ENCODE measurements around the gene TIMM10B. TPM values are rescaled to one million over a fixed set of nuclear protein-coding genes. Genes with fewer than 3 reads are reported as not detected.

The TIMM10B gene
- total and polyA plus RNA-seq, 2 of the 13 experiments (the other 11 are each of a cell fraction or from before 2014, with no cell fraction given) = 34.9 to 39.5 TPM

DNA sequence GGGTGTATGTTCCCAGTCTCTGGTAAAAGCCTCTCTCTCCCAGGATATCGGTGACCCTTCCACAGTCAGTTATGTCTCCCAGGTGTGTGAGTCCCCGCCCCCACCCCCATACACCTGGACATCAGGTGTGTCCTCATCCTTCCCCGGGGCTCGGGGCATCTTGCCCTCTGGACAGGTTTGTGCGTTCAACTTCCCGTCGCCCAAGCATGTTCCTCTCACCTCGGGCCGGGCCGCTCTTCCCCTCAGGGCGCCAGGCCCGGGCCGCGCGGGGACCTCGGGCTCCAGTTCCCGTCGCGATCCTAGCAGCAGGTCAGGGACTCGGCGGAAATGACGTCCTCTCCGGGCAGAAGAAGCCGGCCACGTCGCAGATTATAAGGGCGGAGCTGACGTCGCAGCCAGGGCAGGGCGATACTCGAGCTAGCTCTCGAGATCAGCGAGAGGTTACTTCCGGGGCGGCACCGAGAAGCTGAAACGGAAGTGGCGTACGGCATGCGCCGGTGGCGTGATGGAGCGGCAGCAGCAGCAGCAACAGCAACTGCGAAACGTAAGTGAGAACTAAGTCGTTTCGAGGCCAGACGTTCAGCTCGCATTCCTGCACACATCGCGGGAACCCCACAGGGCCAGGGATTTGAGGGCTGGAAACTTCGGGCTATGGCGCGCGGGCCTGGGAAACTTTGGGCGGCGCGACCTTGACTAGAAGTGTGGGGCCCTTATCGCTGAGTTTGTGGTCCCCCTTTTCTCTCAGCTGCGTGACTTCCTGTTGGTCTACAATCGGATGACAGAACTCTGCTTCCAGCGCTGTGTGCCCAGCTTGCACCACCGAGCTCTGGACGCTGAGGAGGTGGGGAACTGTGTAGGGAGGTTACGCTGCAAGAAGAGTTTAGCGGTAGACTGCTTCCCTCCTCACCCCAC is at the start of gene TIMM10B, which contains the start of gene ARFIP2 (continued):
- TF ChIP-seq E2F2 (CRISPR knock-in tag; IDR thresholded peaks at IDR 0.05; ENCODE audit: borderline replicate concordance) (no peak), CCDC6 (CRISPR knock-in tag; IDR thresholded peaks at IDR 0.05) (no peak), ZBTB34 (CRISPR knock-in tag; IDR thresholded peaks at IDR 0.05) (no peak), ZFP41 (CRISPR knock-in tag; IDR thresholded peaks at IDR 0.05; ENCODE audit: borderline replicate concordance) (no peak), XBP1 (CRISPR knock-in tag; IDR thresholded peaks at IDR 0.05) (no peak), IKZF4 (CRISPR knock-in tag; IDR thresholded peaks at IDR 0.05; ENCODE audit: borderline replicate concordance, low read depth, not compliant biosample characterization) (peak; percentile 49), ZHX1 (CRISPR knock-in tag; IDR thresholded peaks at IDR 0.05; ENCODE audit: low read depth) (peak; percentile 46; the same call in 1 of the 2 replicates), U2AF2 (IDR thresholded peaks at IDR 0.05; ENCODE audit: low read depth, low read length) (no peak), HOXA7 (CRISPR knock-in tag; IDR thresholded peaks at IDR 0.05) (no peak), CHD4 (IDR thresholded peaks at IDR 0.05; ENCODE audit: borderline replicate concordance, low read length) (no peak), ZNF501 (CRISPR knock-in tag; IDR thresholded peaks at IDR 0.05) (peak; percentile 92), ZNF121 (CRISPR knock-in tag; IDR thresholded peaks at IDR 0.05) (no peak), FOXJ3 (CRISPR knock-in tag; IDR thresholded peaks at IDR 0.05; ENCODE audit: borderline replicate concordance) (peak; percentile 70; the same call in 1 of the 2 replicates), HNF1A (IDR thresholded peaks at IDR 0.05; ENCODE audit: low read depth) (no peak), HNF1A (CRISPR knock-in tag; IDR thresholded peaks at IDR 0.05; ENCODE audit: borderline replicate concordance) (peak; percentile 62; the same call in 1 of the 2 replicates), HIC2 (CRISPR knock-in tag; IDR thresholded peaks at IDR 0.05; ENCODE audit: low read depth) (no peak)
